Osteocyte (in vitro differentiated cells): ENCODE data around the gene IGLL1. TPM values are rescaled to one million over a fixed set of nuclear protein-coding genes. Genes with fewer than 3 reads are reported as not detected.

Experiments used
- DNase-seq: peaks from one replicate; pipeline ENCODE4 v3.0.0; 2021; ENCODE audit warnings: mixed read lengths; ENCODE audit not compliant: unreplicated experiment; ENCODE audit errors: extremely low spot score
- H3K27ac Mint-ChIP-seq: one replicate; pipeline ENCODE4 v1.8.0; 2021; ENCODE audit warnings: mild to moderate bottlenecking, mixed read lengths; ENCODE audit not compliant: unreplicated experiment
- H3K27me3 Mint-ChIP-seq: one replicate; pipeline ENCODE4 v1.8.0; 2021; ENCODE audit warnings: mixed read lengths; ENCODE audit not compliant: unreplicated experiment
- H3K36me3 Mint-ChIP-seq: one replicate; pipeline ENCODE4 v1.8.0; 2021; ENCODE audit warnings: mixed read lengths; ENCODE audit not compliant: unreplicated experiment
- H3K4me1 Mint-ChIP-seq: one replicate; pipeline ENCODE4 v1.8.0; 2021; ENCODE audit warnings: mixed read lengths; ENCODE audit not compliant: unreplicated experiment
- H3K4me3 Mint-ChIP-seq: one replicate; pipeline ENCODE4 v1.8.0; 2021; ENCODE audit warnings: mild to moderate bottlenecking, moderate library complexity, mixed read lengths; ENCODE audit not compliant: unreplicated experiment
- H3K9me3 Mint-ChIP-seq: one replicate; pipeline ENCODE4 v1.8.0; 2021; ENCODE audit warnings: mixed read lengths; ENCODE audit not compliant: unreplicated experiment
- total RNA-seq: library from RNA; stranded (reverse); gene quantifications from 2 replicates; pipeline ENCODE4 v1.2.1, GENCODE V29; 2021
- TF ChIP-seq, protein P1 (sequence below): fragments of 200-600 bp; sonication (generic); IDR thresholded peaks from 2 replicates; pipeline ENCODE4 v1.5.0; 2021; ENCODE audit warnings: antibody characterized with exemption, mild to moderate bottlenecking, moderate library complexity

Gene IGLL1
- total RNA-seq, 1 donor from 2014 or later, result not detected

DNA sequence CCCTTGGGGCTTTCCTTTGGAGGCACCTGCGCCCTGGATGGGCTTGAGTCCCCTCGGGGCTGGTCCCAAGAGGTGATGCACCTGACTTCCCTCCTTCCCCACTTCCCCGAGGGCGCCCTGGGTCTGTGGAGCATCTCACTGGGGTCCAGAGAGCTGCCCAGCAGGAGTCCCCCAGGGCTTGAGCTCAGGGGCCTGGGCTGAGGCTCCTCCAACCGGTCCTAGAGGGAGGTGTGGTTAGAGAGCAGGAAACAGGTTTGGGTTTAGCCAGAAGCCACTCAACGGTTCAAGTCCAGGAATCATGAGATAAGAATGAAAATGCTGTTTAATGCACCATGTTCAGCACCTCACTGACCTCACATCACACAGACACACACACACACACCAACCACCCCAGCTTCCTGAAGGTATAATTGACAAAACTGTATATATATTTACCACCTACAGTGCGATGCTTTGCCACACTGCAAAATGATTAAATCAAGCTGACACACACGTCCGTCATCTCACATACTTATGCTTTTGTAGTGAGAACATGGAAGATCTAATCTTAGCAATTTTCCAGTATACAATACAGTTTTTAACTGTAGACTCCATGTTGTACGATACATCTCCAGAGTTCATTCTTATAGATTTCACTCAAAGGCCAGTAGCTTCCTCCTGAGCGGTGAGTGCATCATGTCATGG is 628 bp upstream of the IGLL1 start:
- H3K27ac Mint-ChIP-seq, result no peak overlapping the region
- no peak overlapping the region for H3K4me3 Mint-ChIP-seq

GRCh38 chr22:23579280-23579679 is 810 bp downstream of the IGLL1 start:
- H3K4me3 Mint-ChIP-seq, result no peak overlapping the region
- H3K36me3 Mint-ChIP-seq, result no peaks in the 10 kb centered on the region
- no peak for DNase-seq
- peaks cover 21% of the 10 kb centered on the region for H3K27me3 Mint-ChIP-seq
- H3K9me3 Mint-ChIP-seq, result no peaks in the 10 kb centered on the region
- H3K27ac Mint-ChIP-seq, result no peak overlapping the region
- H3K4me1 Mint-ChIP-seq, result no peaks in the 10 kb centered on the region
- TF ChIP-seq, protein P1, sequence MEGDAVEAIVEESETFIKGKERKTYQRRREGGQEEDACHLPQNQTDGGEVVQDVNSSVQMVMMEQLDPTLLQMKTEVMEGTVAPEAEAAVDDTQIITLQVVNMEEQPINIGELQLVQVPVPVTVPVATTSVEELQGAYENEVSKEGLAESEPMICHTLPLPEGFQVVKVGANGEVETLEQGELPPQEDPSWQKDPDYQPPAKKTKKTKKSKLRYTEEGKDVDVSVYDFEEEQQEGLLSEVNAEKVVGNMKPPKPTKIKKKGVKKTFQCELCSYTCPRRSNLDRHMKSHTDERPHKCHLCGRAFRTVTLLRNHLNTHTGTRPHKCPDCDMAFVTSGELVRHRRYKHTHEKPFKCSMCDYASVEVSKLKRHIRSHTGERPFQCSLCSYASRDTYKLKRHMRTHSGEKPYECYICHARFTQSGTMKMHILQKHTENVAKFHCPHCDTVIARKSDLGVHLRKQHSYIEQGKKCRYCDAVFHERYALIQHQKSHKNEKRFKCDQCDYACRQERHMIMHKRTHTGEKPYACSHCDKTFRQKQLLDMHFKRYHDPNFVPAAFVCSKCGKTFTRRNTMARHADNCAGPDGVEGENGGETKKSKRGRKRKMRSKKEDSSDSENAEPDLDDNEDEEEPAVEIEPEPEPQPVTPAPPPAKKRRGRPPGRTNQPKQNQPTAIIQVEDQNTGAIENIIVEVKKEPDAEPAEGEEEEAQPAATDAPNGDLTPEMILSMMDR, result no peak

More for the DNA sequence above, 628 bp upstream of the IGLL1 start:
- no peaks in the 10 kb centered on the region for H3K36me3 Mint-ChIP-seq
- TF ChIP-seq, protein P1, result no peak
- no peaks in the 10 kb centered on the region for H3K9me3 Mint-ChIP-seq
- DNase-seq, result no peak
- peaks cover 23% of the 10 kb centered on the region for H3K27me3 Mint-ChIP-seq
- H3K4me1 Mint-ChIP-seq, result no peaks in the 10 kb centered on the region

- Mint-ChIP-seq H3K36me3 (no peaks in the 10 kb centered on the region), H3K9me3 (no peaks in the 10 kb centered on the region), H3K27me3 (peaks cover 17% of the 10 kb centered on the region), H3K4me1 (no peaks in the 10 kb centered on the region), H3K4me3 (no peak overlapping the region), H3K27ac (no peak overlapping the region)
- TF ChIP-seq, protein P1, result no peak
- DNase-seq, result no peak
Observed at GRCh38 chr22:23578306-23578705, 1.8 kb downstream of the IGLL1 start.

- Mint-ChIP-seq H3K36me3 (no peaks in the 10 kb centered on the region), H3K4me3 (no peak overlapping the region), H3K9me3 (peaks cover 4% of the 10 kb centered on the region), H3K4me1 (no peaks in the 10 kb centered on the region), H3K27me3 (peaks cover 26% of the 10 kb centered on the region), H3K27ac (no peak overlapping the region)
- no peak for DNase-seq
- TF ChIP-seq, protein P1, result no peak
Observed at GRCh38 chr22:23576681-23577080, 3.4 kb downstream of the IGLL1 start.

DNA sequence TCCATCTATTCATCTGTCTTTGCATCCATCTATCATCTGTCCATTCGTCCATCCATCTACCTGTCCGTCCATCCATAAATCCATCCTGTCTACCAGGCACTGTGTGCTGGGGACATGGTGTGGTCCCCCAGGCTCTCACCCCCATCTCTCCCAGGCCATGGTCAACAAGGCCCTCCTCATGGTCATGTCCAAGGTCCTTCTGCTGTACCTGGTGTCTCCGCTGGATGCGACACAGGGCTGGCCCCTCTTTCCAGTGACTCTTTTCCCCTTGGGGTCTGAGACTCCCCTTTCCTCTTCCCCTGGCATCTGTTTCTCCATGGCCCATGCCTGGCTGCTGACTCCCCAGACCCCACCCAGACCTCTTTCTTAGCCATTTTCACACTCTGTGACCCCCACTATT is 4.5 kb downstream of the IGLL1 start:
- no peaks in the 10 kb centered on the region for H3K4me1 Mint-ChIP-seq

More for the DNA sequence above, 4.5 kb downstream of the IGLL1 start:
- Mint-ChIP-seq H3K4me3 (no peak overlapping the region), H3K27ac (no peak overlapping the region), H3K27me3 (peaks cover 26% of the 10 kb centered on the region), H3K9me3 (peaks cover 4% of the 10 kb centered on the region), H3K36me3 (no peaks in the 10 kb centered on the region)
- TF ChIP-seq, protein P1, result no peak
- DNase-seq, result no peak
